ENCODE results near the gene MSI2.

GRCh38 chr17:57555636-57556175, 299.4 kb downstream of the MSI2 start:
- TF ChIP-seq YY1 (IDR thresholded peaks at IDR 0.05; ENCODE audit: insufficient read depth, insufficient read length) (no peak), ZNF274 (IDR thresholded peaks at IDR 0.05; ENCODE audit: low read depth, low read length) (no peak)
